HUES64 (cell line): ENCODE measurements around the gene IGSF21.
A peak's percentile ranks its signal among the peaks of the same experiment; 100 is the strongest.

Experiments
- H3K27ac ChIP-seq: 2 replicates; pipeline ENCODE4 v1.7.0; 2013; ENCODE audit warnings: low read depth, low read length, inconsistent platforms
- H3K27me3 ChIP-seq: 2 replicates; pipeline ENCODE4 v1.6.1; 2013; ENCODE audit warnings: mild to moderate bottlenecking, low read length; ENCODE audit not compliant: insufficient read depth
- H3K36me3 ChIP-seq: 2 replicates; pipeline ENCODE4 v1.6.1; 2013; ENCODE audit warnings: mild to moderate bottlenecking, low read length; ENCODE audit not compliant: insufficient read depth
- H3K4me1 ChIP-seq: 2 replicates; pipeline ENCODE4 v1.6.1; 2013; ENCODE audit warnings: mild to moderate bottlenecking, low read length, moderate library complexity; ENCODE audit not compliant: insufficient read depth
- H3K4me3 ChIP-seq: 2 replicates; pipeline ENCODE4 v1.5.1; 2013; ENCODE audit warnings: mild to moderate bottlenecking, low read length, moderate library complexity
- H3K9ac ChIP-seq: 2 replicates; pipeline ENCODE4 v1.6.1; 2013; ENCODE audit warnings: mild to moderate bottlenecking, low read depth, low read length
- H3K9me3 ChIP-seq: 2 replicates; pipeline ENCODE4 v1.6.1; 2013; ENCODE audit warnings: low read depth, low read length; ENCODE audit not compliant: insufficient read depth
- WGBS: fragments of 150-250, 120-280 bp; methylation state at CpG from one replicate; pipeline ENCODE4 v1.1.7; 2013; ENCODE audit warnings: missing lambda C conversion rate; 5-methylcytosine and 5-hydroxymethylcytosine counted together

IGSF21 gene

DNA sequence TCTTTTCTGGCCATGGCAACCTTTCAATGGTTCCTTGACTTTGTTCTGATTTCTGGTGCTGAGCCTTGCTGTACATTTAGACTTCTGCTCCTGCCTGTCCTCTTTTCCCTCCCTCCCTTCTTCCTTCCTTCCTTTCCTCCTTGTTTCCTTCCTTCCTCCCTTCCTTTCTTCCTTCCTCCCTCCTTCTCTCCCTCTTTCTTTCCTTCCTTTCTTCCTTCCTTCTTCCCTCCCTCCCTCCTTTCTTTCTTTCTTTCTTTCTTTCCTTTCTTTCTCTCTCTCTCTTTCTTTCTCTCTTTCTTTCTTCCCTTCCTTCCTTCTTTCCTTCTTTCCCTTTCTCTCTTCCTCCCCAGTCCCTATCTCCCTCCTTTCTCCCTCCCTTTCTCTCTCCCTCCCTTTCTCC is 10.4 kb upstream of the IGSF21 start:
- no peak overlapping the region for H3K9ac ChIP-seq
- H3K36me3 ChIP-seq: no peaks in the 10 kb centered on the region
- peaks cover 12% of the 10 kb centered on the region; the same call in 1 of the 2 replicates for H3K4me1 ChIP-seq
- peaks cover 33% of the 10 kb centered on the region for H3K27me3 ChIP-seq
- no peak overlapping the region for H3K4me3 ChIP-seq
- no peaks in the 10 kb centered on the region; the same call in 1 of the 2 replicates for H3K9me3 ChIP-seq
- no peak overlapping the region for H3K27ac ChIP-seq

DNA sequence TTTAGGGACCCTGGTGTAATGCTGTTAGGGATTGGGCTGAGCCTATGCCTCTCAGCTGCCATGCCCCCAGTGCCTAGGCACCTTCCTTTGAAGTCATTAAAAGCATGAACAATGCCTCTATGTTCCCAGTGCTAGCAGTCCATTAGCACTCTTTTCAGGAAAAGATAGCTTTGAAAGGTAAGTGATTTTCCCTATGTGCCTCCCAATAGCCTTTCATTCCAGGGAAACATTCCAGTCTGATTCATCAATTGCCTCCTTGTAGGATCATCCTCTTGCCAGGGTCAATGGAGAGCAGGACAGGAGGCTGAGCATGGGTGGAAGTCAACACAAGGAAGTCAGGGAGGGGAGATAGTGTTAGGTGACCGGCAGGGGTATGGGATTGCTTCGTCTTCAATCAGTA is 8.6 kb upstream of the IGSF21 start:
- WGBS: 49% methylated on average over 2 of the region's 2 CpGs
- Histone ChIP-seq H3K36me3 (no peaks in the 10 kb centered on the region), H3K9me3 (no peaks in the 10 kb centered on the region; the same call in 1 of the 2 replicates), H3K4me3 (no peak overlapping the region), H3K27ac (no peak overlapping the region), H3K9ac (no peak overlapping the region), H3K27me3 (peaks cover 34% of the 10 kb centered on the region), H3K4me1 (no peaks in the 10 kb centered on the region)

DNA sequence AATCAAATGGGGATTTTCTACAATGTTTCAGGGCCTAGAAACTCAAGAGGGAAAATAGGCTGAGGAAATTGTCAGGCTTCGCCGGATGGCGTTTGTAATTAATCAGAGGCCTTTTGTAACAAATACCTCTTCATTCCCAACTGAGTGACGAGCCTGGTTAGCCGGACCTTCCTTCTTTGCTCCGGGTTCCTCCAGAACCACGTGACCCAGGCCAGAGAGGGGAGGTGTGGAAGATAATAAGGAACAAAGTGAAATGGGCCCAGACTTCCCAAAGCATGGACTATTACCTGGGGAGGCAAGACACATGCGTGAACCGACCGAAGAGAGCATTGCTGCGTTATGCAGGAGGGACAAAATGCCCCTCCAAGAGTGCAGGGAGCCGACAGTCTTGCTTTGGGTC is 7.5 kb upstream of the IGSF21 start:
- peaks cover 34% of the 10 kb centered on the region for H3K27me3 ChIP-seq
- no peaks in the 10 kb centered on the region for H3K36me3 ChIP-seq
- H3K4me1 ChIP-seq: no peaks in the 10 kb centered on the region
- H3K9me3 ChIP-seq: no peaks in the 10 kb centered on the region
- 84% methylated on average over 12 of the region's 12 CpGs for WGBS
- H3K27ac ChIP-seq: no peak overlapping the region
- H3K4me3 ChIP-seq: no peak overlapping the region
- H3K9ac ChIP-seq: no peak overlapping the region

DNA sequence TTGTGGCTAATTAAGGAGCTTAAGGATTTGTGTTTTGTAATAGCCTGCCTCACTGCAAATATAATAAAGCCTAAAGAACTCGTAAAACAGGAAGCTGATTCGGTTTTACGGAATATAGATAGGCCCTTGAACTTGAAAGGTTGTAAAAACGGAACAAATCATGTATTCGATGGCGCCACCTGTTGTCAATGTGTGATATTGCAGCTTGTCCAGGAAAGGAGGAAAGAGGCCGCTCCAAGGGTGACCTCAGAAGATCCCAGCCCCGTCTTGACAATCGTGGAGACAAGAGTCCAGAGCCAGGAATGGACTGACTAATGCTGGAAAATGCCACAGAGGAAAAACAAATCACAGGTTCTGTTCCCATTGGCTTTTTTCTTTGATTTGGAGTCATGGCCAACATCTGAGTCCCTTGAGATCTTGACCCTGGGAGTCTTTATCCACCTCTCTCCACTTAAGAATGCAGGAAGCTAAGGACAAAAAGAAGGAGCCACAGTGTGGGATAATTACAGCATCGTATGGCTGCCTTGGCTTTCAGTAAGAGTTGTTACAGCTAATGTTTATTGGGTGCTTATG is 7.0 kb upstream of the IGSF21 start:
- no peak overlapping the region for H3K4me3 ChIP-seq
- H3K36me3 ChIP-seq: no peaks in the 10 kb centered on the region
- H3K27ac ChIP-seq: no peak overlapping the region
- no peaks in the 10 kb centered on the region for H3K9me3 ChIP-seq
- no peaks in the 10 kb centered on the region for H3K4me1 ChIP-seq
- no peak overlapping the region for H3K9ac ChIP-seq
- peaks cover 34% of the 10 kb centered on the region for H3K27me3 ChIP-seq
- WGBS: 14% methylated on average over 10 of the region's 10 CpGs

DNA sequence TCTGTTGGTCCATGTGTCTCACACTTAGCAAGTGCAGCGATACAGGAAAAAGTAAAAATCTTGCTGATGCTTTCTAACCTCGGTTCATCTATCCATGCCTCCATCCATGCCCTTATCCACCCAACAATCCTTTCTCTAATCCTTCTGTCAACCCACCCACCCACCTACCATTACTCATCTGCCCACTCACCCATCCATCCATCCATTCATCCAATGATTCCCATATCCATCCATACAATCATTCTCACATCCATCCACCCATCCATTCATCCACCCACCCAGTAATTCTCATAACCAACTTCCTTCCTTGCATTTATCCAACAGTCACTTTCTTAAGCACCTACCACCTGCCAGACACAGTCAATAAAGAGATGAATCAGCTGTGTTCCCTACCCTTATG is 6.1 kb upstream of the IGSF21 start:
- no peak overlapping the region for H3K4me3 ChIP-seq
- 92% methylated on average over 2 of the region's 2 CpGs for WGBS

DNA sequence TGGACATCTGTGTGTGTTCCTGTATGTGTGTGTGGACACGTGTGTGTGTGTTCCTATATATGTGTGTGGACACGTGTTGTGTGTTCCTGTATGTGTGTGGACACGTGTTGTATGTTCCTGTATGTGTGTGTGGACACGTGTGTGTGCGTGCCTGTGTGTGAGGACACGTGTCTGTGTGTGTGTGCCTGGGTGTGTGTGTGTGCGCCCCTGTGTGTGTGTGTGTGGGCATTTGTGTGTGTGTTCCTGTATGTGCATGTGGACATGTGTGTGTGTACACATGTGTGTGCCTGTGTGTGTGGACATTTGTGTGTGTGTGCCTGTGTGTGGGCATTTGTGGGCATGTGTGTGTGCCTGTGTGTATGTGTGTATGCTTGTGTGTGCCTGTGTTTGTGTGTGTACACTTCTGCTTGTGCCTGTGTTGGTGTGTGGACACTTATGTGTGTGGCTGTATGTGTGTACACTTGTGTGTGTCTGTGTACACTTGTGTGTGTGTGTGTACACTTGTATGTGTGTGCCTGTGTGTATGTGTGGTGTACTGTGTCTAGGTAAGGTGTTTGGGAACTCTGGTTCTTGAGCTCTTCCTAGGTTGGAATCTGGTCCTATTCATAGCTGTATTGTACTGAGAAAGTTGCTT is 3.7 kb upstream of the IGSF21 start:
- no peaks in the 10 kb centered on the region for H3K36me3 ChIP-seq
- no peak overlapping the region for H3K9ac ChIP-seq
- H3K4me1 ChIP-seq: peaks cover 10% of the 10 kb centered on the region; the same call in 1 of the 2 replicates
- no peak overlapping the region for H3K4me3 ChIP-seq
- no peaks in the 10 kb centered on the region for H3K9me3 ChIP-seq
- H3K27me3 ChIP-seq: peaks cover 52% of the 10 kb centered on the region
- H3K27ac ChIP-seq: no peak overlapping the region
- WGBS: 92% methylated on average over 7 of the region's 7 CpGs

More for the DNA sequence above, 6.1 kb upstream of the IGSF21 start:
- peaks cover 41% of the 10 kb centered on the region for H3K27me3 ChIP-seq
- H3K4me1 ChIP-seq: no peaks in the 10 kb centered on the region; the same call in 1 of the 2 replicates
- H3K36me3 ChIP-seq: no peaks in the 10 kb centered on the region
- no peak overlapping the region for H3K27ac ChIP-seq
- H3K9me3 ChIP-seq: no peaks in the 10 kb centered on the region
- no peak overlapping the region for H3K9ac ChIP-seq

DNA sequence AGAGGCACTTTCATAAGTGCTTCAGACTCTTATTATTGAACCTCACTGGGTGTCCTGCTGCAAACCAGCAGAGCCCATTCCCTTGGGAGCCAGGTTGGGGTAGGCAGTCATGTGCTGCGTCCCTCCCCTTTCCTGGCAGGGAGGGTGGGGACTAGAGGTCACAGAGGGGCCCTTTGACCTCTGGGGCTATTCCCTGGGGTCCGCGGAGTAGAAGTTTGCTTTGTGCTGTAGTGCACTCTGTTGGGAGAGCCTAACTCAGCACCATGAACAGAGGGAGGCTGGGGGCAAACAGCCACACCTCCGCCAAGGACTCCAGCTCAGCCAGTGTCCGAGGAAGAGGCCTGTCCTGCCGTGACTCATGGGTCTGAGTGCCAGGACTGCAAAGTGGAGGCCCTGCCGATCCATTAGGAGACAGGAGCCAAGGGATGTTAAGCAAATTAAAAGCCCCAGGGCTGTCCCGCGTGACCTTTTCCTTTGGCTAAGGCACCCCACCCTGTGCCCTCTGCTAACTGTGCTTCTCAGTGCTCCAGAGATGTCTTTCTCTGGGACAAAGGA is 3.0 kb upstream of the IGSF21 start:
- 64% methylated on average over 9 of the region's 9 CpGs for WGBS

DNA sequence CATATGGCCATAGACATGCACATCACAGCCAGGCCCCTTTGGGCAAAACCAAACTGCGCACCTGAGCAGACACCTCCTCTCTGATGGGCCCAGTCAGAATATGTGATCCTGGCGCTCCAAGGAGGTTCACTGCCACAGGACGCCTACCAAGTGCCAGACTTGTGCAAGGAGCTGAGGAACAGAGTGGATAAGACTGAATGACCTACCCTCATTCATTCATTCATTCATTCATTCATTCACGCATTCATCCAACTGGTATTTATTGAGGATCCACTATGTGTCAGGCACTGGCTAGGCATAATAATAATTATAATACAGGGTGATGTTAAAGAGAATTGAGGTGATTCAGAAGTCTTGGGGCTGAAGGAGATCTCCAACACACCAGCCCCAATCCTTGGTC is 2.4 kb upstream of the IGSF21 start:
- H3K27me3 ChIP-seq: peaks cover 56% of the 10 kb centered on the region

More for the DNA sequence above, 3.0 kb upstream of the IGSF21 start:
- Histone ChIP-seq H3K27me3 (peaks cover 53% of the 10 kb centered on the region), H3K36me3 (no peaks in the 10 kb centered on the region), H3K27ac (no peak overlapping the region), H3K4me1 (peaks cover 18% of the 10 kb centered on the region), H3K4me3 (no peak overlapping the region), H3K9me3 (no peaks in the 10 kb centered on the region), H3K9ac (no peak overlapping the region)

DNA sequence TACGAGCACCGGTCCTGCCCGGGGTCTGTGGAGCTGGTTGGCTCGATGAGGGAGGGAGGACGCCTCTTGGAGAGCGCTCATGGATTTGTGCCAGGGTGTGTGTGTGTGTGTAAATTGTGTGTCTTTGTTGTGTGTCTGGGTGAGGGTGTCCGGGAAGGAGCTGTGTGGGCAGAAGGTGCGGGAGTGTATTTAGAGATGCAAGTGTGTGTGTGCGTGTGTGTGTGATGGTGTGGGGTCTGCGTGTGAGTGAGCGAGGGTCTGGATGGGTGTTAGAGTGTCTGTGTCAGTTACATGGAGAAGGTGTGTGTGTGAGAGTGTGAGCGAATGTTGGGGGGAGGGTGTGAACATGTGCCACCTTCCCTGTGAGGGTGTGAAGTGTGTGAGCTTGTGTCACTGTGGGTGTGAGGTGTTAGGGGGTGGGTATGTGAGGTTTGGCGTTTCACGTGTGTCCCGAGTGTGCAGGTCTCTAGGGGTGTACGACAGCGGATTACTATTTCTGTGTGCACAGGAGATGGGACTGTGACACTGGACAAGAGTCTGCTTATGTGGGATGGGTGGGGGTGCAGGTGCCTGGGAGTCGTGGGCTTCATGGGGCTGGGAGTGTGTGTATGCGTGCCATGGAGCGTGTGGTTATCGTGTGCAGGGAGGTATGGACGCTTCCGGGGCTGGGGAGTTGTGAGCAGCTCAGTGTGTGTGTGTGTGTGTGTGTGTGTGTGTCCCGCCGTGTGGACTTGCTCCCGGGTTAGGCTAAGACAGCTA is 880 bp downstream of the IGSF21 start:
- no peak overlapping the region for H3K9ac ChIP-seq
- WGBS: 5% methylated on average over 26 of the region's 26 CpGs
- H3K4me3 ChIP-seq: peak overlapping the region; percentile 57
- no peaks in the 10 kb centered on the region for H3K36me3 ChIP-seq
- H3K27me3 ChIP-seq: peaks cover 71% of the 10 kb centered on the region
- H3K27ac ChIP-seq: no peak overlapping the region
- peaks cover 27% of the 10 kb centered on the region for H3K4me1 ChIP-seq
- H3K9me3 ChIP-seq: no peaks in the 10 kb centered on the region

More for the DNA sequence above, 2.4 kb upstream of the IGSF21 start:
- Histone ChIP-seq H3K9ac (no peak overlapping the region), H3K4me1 (peaks cover 20% of the 10 kb centered on the region), H3K4me3 (no peak overlapping the region), H3K9me3 (no peaks in the 10 kb centered on the region), H3K27ac (no peak overlapping the region), H3K36me3 (no peaks in the 10 kb centered on the region)
- WGBS: 90% methylated on average over 4 of the region's 4 CpGs

DNA sequence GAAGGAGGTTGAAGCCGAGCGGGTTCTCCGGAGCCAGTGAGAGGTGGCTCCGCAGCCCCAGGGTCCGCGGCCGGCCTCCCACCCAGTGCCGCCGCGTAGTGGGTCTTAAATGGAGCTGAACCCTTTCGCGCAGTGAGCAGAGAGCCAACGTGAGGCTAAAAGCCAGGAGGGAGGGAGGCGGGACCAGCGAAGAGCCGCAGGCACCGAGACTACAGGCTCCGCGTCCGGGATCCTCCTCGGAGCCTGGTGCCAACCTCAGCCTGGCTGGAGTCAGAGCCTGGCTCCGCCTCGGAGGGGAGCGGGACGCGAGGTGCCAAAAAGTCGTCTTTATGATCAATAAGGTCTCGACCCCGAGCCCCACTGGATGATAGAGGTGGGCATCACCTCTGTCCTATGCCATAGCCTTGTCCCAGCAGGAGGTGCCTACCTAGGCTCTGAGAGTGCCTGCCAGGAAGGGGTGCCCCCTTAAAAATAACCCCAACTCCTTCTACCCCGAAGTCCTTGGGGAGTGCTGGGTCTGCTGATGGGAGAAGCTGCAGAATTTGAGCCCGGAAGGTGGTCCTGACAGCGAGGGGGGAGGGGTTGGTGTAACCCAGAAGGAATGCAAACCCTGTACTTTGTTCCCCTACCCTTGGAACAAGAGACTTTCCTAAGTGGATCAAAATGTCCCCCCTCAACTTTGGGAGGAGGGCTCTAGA is 1.6 kb downstream of the IGSF21 start:
- H3K27ac ChIP-seq: no peak overlapping the region
- H3K4me3 ChIP-seq: peak overlapping the region; percentile 57

More for the DNA sequence above, 1.6 kb downstream of the IGSF21 start:
- Histone ChIP-seq H3K27me3 (peaks cover 71% of the 10 kb centered on the region), H3K9me3 (no peaks in the 10 kb centered on the region), H3K9ac (no peak overlapping the region), H3K4me1 (peaks cover 27% of the 10 kb centered on the region), H3K36me3 (no peaks in the 10 kb centered on the region)
- WGBS: 2% methylated on average over 31 of the region's 32 CpGs
